GM19023 (cell line): ENCODE measurements around the gene MGMT.

Source experiments
- ATAC-seq: cut with Tn5 transposase; IDR thresholded peaks from one replicate; pipeline ENCODE4 v1.9.1; 2021; ENCODE audit warnings: mild to moderate bottlenecking, moderate library complexity; ENCODE audit not compliant: unreplicated experiment

The MGMT gene

GRCh38 chr10:129581827-129582411 is 114.9 kb downstream of the MGMT start:
- ATAC-seq: no peak

DNA sequence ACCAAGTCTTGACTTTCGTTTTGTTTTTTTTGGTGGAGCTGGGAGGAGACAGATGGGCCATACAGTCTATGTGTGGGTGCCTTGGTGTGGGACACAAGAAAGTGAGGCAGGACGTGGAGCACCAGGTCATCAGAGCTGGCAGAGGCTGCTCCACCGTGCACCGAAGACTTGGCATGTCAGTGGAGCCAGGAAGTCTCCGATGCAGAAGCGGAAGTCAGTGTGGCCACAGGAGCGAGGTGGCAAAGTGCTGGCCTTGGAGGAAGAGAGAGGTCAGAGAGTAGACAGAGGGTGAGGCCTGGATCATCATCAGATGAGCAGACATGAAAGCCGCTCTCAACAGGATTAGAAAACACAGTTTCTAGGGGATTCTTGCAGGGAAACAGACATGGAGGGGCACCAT is 116.8 kb downstream of the MGMT start:
- ATAC-seq: no peak

DNA sequence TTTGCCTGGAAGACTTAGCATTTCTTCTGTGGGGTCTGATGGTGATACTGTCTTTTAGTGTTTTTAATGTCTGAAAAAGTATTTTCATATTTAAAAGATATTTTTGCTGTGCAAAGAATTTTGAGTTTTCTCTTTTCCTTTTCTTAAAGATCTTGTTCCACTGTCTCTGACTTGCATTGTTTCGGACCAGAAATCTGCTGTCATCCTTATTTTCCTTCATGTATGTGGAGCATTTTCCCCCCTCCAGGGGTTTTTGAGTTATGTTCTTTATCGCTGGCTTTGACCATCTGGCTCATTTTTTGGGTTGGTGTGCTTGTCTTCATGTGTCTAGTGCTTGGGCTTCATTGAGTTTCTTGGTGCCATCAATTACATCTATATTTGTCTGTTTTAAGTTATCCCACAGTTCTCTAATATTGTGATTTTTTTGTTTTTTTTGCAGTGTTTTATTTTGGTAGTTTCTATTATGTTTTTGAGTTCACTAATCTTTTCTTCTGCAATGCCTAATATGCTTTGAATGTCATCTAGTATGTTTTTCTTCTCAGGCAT is 119.9 kb downstream of the MGMT start:
- ATAC-seq: no peak

GRCh38 chr10:129589546-129589945 is 122.5 kb downstream of the MGMT start:
- no peak for ATAC-seq

- ATAC-seq: no peak
Measured at GRCh38 chr10:129593953-129594352, 126.9 kb downstream of the MGMT start.

GRCh38 chr10:129594811-129595210 is 127.8 kb downstream of the MGMT start:
- ATAC-seq: no peak

GRCh38 chr10:129598413-129598812 is 131.4 kb downstream of the MGMT start:
- no peak for ATAC-seq

DNA sequence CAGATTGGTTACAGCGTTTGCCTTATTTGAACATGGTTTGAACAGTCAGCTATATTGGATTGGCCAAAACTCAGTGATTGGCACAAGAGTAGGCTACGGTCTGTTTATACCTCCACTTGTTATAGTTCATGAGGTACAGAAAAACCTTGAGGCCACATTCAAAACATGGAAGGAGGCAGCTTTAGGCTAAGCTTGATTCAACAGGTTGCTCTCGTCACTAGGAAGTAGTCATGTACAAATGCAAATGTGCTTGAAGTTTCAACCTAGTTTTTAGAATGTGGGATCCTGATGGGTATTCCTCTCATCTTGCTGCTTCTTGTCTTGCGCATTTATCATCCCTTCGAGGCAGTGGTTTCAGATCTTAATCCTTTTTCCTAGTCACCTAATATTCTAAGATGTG is 132.1 kb downstream of the MGMT start:
- ATAC-seq: no peak

DNA sequence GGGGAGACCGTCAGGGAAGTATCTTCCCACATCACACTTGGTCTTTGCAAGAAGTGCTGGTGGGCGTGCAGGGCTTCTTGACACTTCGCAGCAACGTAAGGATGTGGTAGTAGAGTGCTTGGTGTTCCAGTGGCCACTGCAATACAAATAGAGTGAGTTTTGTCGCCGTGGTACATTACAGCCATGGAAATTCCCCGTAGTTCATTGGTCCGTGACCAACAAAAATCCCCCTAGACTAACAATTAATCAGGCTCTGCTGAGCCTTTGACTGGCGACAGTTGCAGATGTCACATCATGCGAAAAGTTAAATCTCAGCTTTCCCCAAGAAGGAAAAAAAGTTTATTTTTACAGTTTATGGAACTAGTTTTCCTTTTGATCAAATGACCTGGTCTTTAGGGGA is 134.7 kb downstream of the MGMT start:
- peak; percentile 29 for ATAC-seq

GRCh38 chr10:129602938-129603535 is 136.0 kb downstream of the MGMT start:
- ATAC-seq: no peak

- ATAC-seq: peak; percentile 46
Measured at GRCh38 chr10:129604333-129605032, 137.4 kb downstream of the MGMT start.

DNA sequence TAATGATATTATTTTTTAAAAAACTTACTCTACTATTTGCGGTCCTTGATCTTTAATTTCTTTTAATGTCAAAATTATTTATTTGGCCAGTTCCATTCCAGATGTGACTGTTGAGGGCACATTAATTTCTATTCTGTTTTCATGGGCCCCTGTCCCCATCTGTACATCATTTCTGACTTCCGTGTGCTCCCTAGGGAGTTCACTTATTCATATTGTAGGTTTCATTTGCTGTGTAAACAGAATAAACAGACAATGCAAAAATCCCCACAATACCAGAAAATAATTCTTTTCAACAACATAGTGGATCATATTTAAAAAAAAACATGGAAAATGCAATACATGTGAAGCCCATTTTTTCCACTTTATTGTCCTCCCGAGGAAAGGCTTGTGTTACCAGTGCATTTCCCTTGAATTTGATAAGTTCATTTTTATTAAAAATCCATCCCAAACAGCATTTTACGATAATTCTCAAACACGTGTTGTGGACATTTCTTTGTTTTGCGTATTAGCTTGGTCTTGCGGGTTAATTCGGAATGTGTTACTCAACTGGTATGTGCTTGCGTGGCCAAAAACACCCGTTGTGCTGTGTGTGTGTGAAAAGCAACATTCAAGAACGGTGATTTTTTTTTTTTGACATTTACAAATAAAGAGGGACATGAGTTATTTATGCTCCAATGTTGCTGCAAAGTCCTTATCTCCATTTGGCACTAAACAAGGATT is 138.4 kb downstream of the MGMT start:
- ATAC-seq: peak; percentile 38

DNA sequence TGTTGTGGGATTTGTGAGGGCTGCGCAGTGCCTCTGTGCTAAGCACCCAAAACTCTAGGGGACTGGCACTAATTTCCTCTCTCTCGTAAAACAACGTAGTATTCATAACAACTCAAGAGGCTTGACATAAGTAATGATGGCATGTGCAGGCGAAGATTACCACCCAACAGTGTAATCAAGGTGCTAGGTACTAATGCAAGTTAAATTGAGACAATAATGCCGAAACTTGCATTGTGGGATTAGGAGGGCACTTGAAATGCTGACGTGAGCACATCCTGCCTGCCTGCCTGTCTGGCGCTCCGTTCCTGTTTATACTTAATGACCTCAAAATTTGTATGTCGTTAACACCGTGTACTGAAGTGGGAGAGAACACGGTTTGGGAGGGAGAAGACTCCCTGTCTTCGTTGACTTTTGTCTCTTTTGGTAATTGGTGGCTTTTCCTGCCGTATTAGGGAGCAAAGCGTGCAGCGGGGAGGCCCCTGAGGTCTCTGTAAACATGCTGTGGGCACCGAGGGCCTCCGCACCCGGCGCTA is 139.0 kb downstream of the MGMT start:
- peak; percentile 40 for ATAC-seq

- ATAC-seq: no peak
Measured at GRCh38 chr10:129607607-129608109, 140.6 kb downstream of the MGMT start.

DNA sequence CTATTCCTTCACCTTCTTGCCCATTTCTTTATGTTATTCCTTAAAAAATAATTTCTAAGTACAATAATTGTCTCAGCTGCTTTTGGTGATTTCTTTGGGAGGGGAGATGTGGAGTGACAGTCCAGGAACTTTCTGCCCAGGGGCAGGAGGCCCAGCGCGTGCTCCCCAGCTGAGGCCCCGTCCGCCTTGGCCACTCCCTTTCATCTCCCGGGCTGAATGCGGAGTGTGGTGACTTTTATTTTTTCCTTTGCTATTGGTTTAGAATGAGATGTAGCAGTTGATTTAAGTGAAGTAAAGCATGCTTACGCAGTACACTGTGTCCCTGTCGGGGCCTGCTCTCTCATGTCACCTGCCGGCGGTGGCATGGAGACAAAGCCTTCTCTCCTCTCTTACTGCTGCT is 141.6 kb downstream of the MGMT start:
- no peak for ATAC-seq

DNA sequence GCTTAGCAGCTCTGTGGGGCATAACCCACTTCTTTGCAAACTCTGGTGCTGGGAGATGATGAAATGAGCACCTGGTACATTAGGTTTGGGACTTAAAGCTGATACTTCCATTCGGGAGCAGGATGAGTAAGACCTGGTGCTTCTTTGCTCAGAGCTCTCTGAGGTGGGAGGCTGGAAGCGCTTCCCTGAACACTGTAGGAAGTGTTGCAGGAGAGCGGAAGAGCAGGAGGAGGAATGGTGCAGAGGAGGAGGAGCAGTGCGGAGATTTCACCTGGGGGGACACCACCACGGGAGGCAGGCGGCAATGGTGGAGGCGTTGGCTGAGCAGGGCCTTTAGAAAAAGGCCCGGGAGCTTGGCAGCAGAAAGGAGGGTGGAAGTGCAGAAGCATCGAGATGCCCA is 142.5 kb downstream of the MGMT start:
- no peak for ATAC-seq

DNA sequence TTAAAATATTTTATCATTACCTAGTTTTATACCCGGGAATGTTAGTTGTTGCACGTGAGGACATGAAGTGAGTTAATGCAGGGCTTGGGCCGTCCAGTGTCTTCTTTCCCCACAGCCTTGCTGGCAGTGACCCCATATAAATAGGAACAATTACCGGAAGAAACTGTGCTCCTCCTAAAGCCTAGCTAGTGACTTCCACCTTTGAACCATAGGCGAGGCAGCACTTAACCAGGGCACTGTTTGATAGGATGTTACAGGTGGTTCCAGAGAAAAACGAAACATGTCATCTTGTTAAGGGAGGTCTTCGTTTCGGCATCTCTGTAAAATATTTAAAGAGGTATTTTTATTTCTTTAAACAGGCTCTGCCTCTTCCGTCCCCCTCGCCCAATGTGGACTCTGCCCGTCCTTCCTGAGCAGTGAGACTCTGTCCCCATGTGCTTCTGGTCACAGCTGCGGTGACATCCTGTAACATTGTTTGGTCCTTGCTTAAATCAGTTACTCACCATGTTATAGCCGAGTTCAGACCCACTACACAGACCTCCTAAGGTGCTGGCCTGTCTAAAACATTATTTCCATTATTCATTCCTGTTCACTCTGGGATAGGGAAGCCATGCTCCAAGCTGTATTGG is 145.6 kb downstream of the MGMT start:
- no peak for ATAC-seq

- no peak for ATAC-seq
Measured at GRCh38 chr10:129613377-129613980, 146.4 kb downstream of the MGMT start.

GRCh38 chr10:129614341-129614740 is 147.3 kb downstream of the MGMT start:
- no peak for ATAC-seq

GRCh38 chr10:129615381-129615780 is 148.3 kb downstream of the MGMT start:
- no peak for ATAC-seq
